GM20000 (cell line): ENCODE results near the gene MCM8.
"Not testable (repeated sequence)": the region's sequence is repeated elsewhere in the genome, so short reads cannot be mapped to it uniquely, and the experiment has no call there.

Experiments used
- DNase-seq: peaks from one replicate; pipeline ENCODE4 v3.0.0; 2012; ENCODE audit warnings: low spot score
- CTCF ChIP-seq: IDR thresholded peaks from 2 replicates; pipeline ENCODE4 v1.5.1; 2012; ENCODE audit warnings: mild to moderate bottlenecking, control low read depth; ENCODE audit errors: extremely low read depth, missing control alignments

The MCM8 gene

GRCh38 chr20:6030453-6031080, 80.1 kb downstream of the MCM8 start:
- no peak for DNase-seq
- no peak for TF ChIP-seq CTCF

GRCh38 chr20:6032907-6033306, 82.5 kb downstream of the MCM8 start:
- not testable (repeated sequence) for DNase-seq

- DNase-seq = no peak
- no peak for TF ChIP-seq CTCF
Observed at GRCh38 chr20:6034134-6034969, 83.9 kb downstream of the MCM8 start.

GRCh38 chr20:6036213-6036612, 85.8 kb downstream of the MCM8 start:
- no peak for DNase-seq
- no peak for TF ChIP-seq CTCF

GRCh38 chr20:6037082-6037481, 86.6 kb downstream of the MCM8 start:
- no peak for DNase-seq

GRCh38 chr20:6038256-6038655, 87.8 kb downstream of the MCM8 start:
- TF ChIP-seq CTCF = no peak
- no peak for DNase-seq

More at GRCh38 chr20:6037082-6037481, 86.6 kb downstream of the MCM8 start:
- TF ChIP-seq CTCF = no peak

- TF ChIP-seq CTCF = no peak
- no peak for DNase-seq
Observed at GRCh38 chr20:6039766-6040165, 89.3 kb downstream of the MCM8 start.

- no peak for DNase-seq
- TF ChIP-seq CTCF = no peak
Observed at GRCh38 chr20:6040540-6040939, 90.1 kb downstream of the MCM8 start.
